RPMI7951 (cell line): ENCODE results near the gene HSPB9. TPM values are rescaled to one million over a fixed set of nuclear protein-coding genes. Genes with fewer than 3 reads are reported as not detected.

Experiments
- DNase-seq: peaks from one replicate; pipeline ENCODE4 v3.0.0-alpha.2; 2012; ENCODE audit warnings: low read depth
- total RNA-seq: library from RNA; depleted of rRNA; stranded (reverse); fragments of >200 nt; shearing (Covaris generic); gene quantifications from 2 replicates; pipeline ENCODE4 v1.2.3, GENCODE V29; 2014

Gene HSPB9
- total RNA-seq, 1 experiment from 2014 or later = not detected

DNA sequence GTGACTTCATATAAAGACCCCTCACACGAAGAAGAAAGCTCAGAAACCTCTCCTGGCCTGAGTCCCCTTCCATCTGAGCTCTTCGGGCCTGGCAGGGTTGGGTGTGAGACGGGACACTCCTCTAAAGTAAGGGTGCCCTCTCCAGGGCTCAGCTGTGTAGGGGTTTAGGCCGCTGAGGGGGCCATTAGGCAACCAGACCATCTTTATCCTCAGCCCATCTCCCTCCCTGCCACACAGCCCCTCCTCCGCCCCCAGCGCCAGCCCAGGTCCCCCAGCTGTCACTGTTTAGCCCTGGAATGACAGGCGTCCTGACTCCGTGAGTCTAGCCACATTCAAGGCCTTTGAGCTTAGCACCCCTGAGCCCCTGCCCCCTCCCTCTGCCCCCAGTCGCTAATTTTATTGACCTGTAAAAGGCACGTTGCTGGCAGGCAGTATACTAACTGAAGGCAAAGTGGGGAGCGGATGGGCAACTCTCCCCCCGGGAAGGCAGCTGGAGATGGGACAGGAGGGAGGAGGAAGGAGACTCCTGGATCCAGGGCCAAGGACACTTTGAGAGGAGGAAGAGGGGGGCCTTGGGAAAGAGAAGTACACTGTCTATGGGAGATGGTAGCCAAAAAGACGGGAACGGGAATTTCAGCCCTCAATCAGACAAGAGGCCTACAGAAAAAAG is 23.7 kb upstream of the HSPB9 start:
- peak; percentile 21 for DNase-seq

- DNase-seq = peak; percentile 51
Observed at GRCh38 chr17:42101513-42102292, 20.9 kb upstream of the HSPB9 start.

DNA sequence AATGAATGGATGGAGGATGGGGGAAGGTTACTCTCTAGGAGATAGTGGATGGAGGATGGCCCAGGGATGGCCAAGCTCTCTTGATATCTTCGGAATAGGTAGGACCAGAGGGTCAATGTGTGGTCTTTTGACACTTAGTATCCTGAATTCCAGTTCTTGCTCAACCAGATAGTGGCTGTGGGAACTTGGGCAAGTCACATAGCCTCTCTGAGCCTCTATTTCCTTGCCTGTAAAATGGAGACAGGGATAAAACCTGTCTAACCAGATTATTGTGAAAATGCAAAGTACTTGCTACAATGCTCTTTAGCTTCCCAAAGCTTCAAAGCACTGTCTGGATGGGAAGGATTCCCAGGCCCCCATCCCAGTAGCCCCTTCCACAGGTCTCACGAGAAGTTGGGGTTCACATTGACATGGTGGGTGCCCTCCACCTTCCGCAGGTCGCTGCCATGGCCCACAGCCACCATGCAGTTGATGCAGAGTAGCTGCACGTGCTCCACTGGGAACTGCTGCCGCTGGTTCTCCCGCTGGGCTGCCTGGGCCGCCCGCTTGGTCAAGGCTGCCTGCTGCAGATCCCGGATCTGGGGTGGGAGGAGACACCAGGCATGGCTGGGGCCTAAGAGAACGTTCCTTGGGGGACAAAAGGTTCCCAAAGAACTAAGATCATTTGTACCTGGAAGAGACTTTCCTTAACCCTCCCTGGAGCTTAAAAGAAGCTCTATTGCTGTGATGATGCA is 19.2 kb upstream of the HSPB9 start:
- DNase-seq = no peak

- no peak for DNase-seq
Observed at GRCh38 chr17:42104264-42104663, 18.3 kb upstream of the HSPB9 start.

DNA sequence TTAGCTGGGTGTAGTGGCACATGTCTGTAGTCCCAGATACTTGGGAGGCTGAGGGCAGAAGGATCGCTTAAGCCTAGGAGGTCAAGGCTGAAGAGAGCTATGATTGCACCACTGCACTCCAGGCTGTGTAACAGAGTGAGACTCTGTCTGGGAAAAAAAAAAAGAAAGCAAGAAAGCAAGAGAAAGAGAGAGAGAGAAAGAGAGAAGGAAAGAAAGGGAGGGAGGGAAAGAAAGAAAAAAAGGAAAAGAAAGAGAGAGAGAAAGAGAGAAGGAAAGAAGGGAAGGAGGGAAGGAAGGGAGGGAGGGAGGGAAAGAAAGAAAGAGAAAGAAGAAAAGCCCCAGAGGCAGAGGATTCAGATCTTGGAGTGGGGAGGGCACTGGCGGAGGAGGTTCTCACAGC is 16.6 kb upstream of the HSPB9 start:
- no peak for DNase-seq

- no peak for DNase-seq
Observed at GRCh38 chr17:42107124-42107523, 15.5 kb upstream of the HSPB9 start.

GRCh38 chr17:42107597-42108576 is 14.7 kb upstream of the HSPB9 start:
- peak; percentile 23 for DNase-seq

DNA sequence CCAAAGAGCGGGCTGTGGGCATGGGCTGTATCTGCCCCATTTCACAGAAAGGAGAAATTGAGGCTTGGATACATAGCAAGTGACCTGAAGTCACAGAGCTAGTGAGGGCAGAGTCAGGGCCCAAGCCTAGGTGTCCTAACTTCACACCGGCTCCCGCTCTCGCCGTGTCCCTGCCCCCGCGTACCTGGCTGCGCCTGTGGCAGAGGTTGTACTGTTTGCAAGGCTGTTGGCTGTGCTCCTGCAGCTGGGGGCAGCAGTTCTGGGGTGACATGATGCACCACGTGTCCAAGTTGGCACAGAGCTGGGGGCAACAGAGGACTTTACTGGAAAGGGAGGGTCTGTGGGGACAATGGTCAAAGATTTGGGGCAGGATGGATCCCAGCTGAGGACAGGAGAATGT is 13.5 kb upstream of the HSPB9 start:
- DNase-seq = no peak

DNA sequence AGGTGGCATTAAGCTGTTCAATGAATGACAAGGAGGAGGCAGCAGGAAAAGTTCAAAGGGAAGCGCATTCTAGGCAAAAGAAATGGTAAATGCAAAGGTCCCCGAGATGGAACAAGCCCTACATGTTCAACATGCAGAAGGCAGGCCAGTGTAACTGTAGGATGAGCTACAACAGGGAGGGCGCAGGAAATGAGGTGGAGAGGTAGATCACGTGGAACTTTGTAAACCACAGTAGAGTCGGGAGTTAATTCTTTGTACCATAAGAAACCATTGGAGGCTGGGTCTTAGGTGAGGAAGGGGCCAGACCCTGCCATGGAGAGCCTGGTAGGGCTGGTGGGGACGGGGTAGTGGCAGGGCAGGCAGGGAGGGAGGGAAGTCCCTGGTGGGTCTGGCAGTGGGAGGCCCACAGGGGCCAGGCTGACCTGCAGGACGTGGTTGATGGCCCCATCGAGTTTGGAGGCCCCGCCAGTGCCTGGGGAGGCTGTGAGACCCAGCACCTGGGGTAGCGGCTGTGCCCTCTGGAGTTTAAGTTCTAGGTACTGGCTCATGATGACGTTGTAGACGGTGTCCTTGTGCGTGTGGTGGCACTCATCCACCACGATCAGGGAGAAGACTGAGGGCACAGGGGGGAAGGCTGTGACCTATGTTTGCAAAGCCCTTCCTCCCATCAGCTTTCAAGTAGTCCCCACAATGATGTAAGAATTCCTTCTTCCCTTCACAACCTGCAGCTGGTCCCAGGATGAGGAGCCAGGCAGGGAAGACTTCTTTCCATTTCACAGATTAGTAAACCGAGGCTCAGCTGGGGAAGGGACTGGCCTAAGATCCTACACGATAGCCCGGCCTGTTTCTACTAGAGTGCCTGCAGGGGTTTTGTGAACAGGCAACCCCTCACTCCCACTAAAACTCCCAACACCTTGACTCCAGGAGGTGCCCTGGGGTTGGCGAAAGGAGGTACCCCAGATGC is 12.0 kb upstream of the HSPB9 start:
- no peak for DNase-seq

DNA sequence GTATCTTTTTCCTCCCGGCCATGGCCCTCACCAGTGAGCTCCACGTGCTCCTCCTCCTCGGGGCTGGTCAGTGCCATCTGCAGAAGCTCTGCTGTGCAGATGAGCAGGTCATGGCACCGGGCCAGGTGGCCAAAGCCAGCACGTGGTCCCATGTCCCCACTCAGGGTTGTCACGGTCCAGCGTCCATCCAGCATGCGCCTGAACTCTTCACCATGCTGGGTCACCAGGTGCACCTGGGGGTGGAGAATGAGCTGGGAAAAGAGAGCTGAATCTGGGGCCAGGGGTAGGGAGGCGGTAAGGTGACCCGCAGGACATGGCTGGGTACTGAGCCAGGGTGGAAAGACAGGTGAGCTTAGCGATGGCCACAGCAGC is 11.4 kb upstream of the HSPB9 start:
- no peak for DNase-seq

- DNase-seq = peak; percentile 55
Observed at GRCh38 chr17:42111871-42112551, 10.6 kb upstream of the HSPB9 start.

- peak; percentile 85 for DNase-seq
Observed at GRCh38 chr17:42112552-42113176, 9.9 kb upstream of the HSPB9 start, which contains the start of gene DHX58. DHX58 (minus strand) TSS chr17:42112714; CDS start chr17:42111892, 822 bp downstream.

DNA sequence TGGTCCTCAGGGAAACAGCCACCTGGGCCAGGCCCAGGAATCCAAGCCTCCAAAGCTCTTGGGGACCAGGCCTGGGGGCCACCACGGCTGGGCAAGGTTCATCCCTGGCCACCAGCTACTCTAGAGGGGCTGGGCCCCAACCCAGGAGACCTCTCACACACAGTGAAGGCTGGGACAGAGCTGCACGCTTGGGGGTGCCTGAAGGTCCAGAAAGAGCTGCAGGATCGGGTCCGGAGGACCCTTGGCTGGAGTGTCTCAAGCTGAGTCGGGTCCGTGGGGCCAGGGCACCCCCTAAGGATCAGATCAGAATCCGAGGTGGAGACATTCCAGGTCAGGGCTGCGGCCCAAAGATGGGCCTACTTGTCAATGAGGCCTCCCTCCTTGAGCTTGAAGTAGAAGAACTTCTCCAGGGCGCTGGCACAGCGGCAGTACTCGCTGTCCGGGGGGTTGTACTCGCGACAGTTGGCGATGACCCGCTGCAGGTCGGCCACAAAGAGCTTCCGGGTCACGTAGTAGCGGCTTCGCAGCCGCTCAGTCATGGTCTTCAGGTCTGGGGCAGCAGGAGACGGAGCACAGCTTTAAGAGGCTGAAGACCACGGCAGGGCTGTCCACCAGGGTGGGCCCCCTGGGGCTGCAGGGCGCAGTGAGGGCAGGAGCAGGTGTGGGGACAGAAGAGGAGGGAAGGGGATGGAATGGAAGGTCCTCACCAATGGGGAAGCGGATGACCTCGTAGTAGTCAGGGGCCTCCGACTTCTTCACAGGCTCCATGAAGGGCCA is 9.1 kb upstream of the HSPB9 start:
- DNase-seq = no peak

DNA sequence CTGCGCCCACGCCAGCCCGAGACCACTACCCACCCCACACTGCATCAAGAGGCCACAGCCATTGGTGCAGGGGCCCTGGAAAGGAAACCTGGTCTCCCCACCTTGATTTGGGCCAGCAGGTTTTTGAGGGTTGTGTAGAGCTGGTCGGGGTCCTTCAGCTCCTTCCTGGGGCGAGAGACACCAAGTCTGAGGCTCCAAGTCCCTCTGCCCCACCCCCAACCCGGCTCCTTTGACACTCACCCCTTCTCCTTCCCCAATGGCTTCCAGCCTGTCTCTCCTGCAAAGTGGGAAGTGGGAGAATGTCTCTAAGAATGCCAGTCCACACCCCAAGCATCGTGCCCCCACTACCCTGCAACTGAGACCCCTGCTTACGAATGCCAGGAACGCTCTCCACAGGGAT is 8.5 kb upstream of the HSPB9 start:
- no peak for DNase-seq

DNA sequence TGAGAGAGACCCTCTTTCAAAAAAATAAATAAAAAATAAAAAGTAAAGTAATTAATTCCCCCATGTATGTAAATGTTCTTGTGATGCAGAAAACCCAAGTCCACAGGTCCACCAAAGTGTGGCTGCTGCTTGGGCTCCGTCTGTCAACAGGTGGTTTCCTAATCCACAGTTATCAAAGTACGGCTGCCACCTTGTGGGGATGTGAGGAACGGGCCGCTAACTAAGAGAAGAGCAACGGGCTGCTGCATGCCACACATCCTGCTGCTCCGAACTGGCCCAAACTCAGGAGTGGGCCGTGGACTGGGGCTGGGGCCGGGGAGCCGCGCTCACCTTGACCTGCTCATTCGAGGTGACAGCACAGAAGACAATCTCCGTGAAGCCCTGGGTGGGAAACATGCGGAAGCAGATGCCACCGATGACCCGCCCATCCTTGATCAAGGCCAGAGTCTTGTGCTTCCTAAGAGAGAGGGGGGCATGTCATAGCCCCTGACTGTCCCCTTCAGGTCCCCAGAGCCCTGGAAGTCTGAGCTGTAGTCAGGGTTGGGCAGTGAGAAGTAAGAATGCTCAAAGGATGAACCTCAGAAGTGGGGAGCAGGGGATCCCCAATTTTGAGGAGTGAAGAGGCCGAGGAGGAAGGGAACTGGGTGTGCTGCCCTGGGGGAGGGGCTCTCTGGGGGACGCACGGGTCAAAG is 5.8 kb upstream of the HSPB9 start:
- peak; percentile 70 for DNase-seq

- no peak for DNase-seq
Observed at GRCh38 chr17:42117397-42118125, 5.0 kb upstream of the HSPB9 start.

DNA sequence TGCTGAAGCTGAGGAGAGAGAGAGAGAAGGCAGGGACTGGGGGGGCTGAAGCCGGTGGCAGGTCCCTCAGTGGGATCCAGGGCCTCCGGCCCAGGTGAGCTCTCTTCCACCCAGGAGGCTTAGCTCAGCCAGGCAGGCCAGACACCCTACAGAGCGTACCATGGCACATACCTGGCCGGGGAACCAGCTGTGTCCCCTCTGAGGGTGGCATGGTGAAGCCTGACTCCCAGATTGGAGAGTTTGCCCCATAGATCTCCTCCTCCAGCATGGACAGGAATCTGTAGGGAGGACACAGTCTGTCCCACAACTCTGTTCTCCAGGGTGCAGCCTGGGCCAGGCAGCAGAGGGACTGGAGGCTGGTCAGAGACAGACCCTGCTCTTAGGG is 4.5 kb upstream of the HSPB9 start:
- DNase-seq = no peak
